ENCODE measurements around the gene ARHGDIA. TPM values are rescaled to one million over a fixed set of nuclear protein-coding genes. Genes with fewer than 3 reads are reported as not detected.

Gene ARHGDIA
- total RNA-seq, 1 donor from 2014 or later = 396 TPM

- ChIA-PET CTCF (no interaction called here), POLR2A (interaction anchor here (1.9 kb wide), 1 partner anchor 17 kb away, joined by 6 read pairs; the partner anchor contains the start of gene ANAPC11)
- peak overlapping the region; percentile 28 for H3K4me3 Mint-ChIP-seq
- ATAC-seq (ENCODE audit: low read depth) (no peak), DNase-seq (no peak)
- no peaks in the 10 kb centered on the region for H3K27me3 Mint-ChIP-seq
- H3K4me1 Mint-ChIP-seq = peaks cover 9% of the 10 kb centered on the region
- no peak for TF ChIP-seq CTCF (IDR thresholded peaks at IDR 0.05)
- H3K9me3 Mint-ChIP-seq = no peaks in the 10 kb centered on the region
- intact Hi-C loops (cut with micrococcal nuclease) = no loop called here
- H3K27ac Mint-ChIP-seq = no peak overlapping the region
- H3K36me3 Mint-ChIP-seq (ENCODE audit: low read depth) = peaks cover 43% of the 10 kb centered on the region
Observed at GRCh38 chr17:81909231-81909630, 38.1 kb upstream of the ARHGDIA start.

GRCh38 chr17:81908793-81909192 is 37.7 kb upstream of the ARHGDIA start:
- CTCF ChIA-PET = no interaction called here
- ATAC-seq (ENCODE audit: low read depth) (no peak), DNase-seq (no peak)
- Mint-ChIP-seq H3K27me3 (no peaks in the 10 kb centered on the region), H3K4me1 (peaks cover 9% of the 10 kb centered on the region), H3K4me3 (no peak overlapping the region), H3K36me3 (ENCODE audit: low read depth) (peaks cover 41% of the 10 kb centered on the region), H3K27ac (no peak overlapping the region), H3K9me3 (no peaks in the 10 kb centered on the region)
- intact Hi-C loops (cut with micrococcal nuclease) = no loop called here
- POLR2A ChIA-PET = interaction anchor here (1.9 kb wide), 1 partner anchor 17 kb away, joined by 6 read pairs; the partner anchor contains the start of gene ANAPC11
- TF ChIP-seq CTCF (IDR thresholded peaks at IDR 0.05) = no peak

GRCh38 chr17:81907219-81908145 is 36.3 kb upstream of the ARHGDIA start:
- H3K4me1 Mint-ChIP-seq = peaks cover 9% of the 10 kb centered on the region
- CTCF ChIA-PET = no interaction called here
- DNase-seq (no peak), ATAC-seq (ENCODE audit: low read depth) (no peak)
- H3K4me3 Mint-ChIP-seq = no peak overlapping the region
- no peak overlapping the region for H3K27ac Mint-ChIP-seq
- H3K27me3 Mint-ChIP-seq = no peaks in the 10 kb centered on the region
- H3K36me3 Mint-ChIP-seq (ENCODE audit: low read depth) = peaks cover 28% of the 10 kb centered on the region
- POLR2A ChIA-PET = no interaction called here
- intact Hi-C loops (cut with micrococcal nuclease) = no loop called here
- no peaks in the 10 kb centered on the region for H3K9me3 Mint-ChIP-seq
- no peak for TF ChIP-seq CTCF (IDR thresholded peaks at IDR 0.05)

GRCh38 chr17:81906476-81907218 is 35.5 kb upstream of the ARHGDIA start:
- Mint-ChIP-seq H3K4me3 (no peak overlapping the region), H3K9me3 (no peaks in the 10 kb centered on the region), H3K4me1 (peaks cover 7% of the 10 kb centered on the region), H3K27me3 (no peaks in the 10 kb centered on the region), H3K36me3 (ENCODE audit: low read depth) (peaks cover 19% of the 10 kb centered on the region), H3K27ac (no peak overlapping the region)
- ATAC-seq (ENCODE audit: low read depth) (no peak), DNase-seq (no peak)
- CTCF ChIA-PET = no interaction called here
- intact Hi-C loops (cut with micrococcal nuclease) = no loop called here
- TF ChIP-seq CTCF (IDR thresholded peaks at IDR 0.05) = no peak
- POLR2A ChIA-PET = no interaction called here

- H3K27me3 Mint-ChIP-seq = peaks cover 4% of the 10 kb centered on the region
- CTCF ChIA-PET = no interaction called here
Observed at GRCh38 chr17:81905993-81906392, 34.9 kb upstream of the ARHGDIA start.

More at GRCh38 chr17:81905993-81906392, 34.9 kb upstream of the ARHGDIA start:
- ATAC-seq (ENCODE audit: low read depth) = no peak
- intact Hi-C loops (cut with micrococcal nuclease) = no loop called here
- no peak overlapping the region for H3K4me3 Mint-ChIP-seq
- DNase-seq = no peak
- peaks cover 22% of the 10 kb centered on the region for H3K36me3 Mint-ChIP-seq (ENCODE audit: low read depth)
- POLR2A ChIA-PET = no interaction called here
- no peaks in the 10 kb centered on the region for H3K9me3 Mint-ChIP-seq
- H3K27ac Mint-ChIP-seq = no peak overlapping the region
- H3K4me1 Mint-ChIP-seq = peaks cover 8% of the 10 kb centered on the region
- TF ChIP-seq CTCF (IDR thresholded peaks at IDR 0.05) = no peak

All from activated B cell treated with CpG ODN at 0.5 μM for 24 hours (primary cell).